Measurements from ENCODE around the gene PHPT1.

DNA sequence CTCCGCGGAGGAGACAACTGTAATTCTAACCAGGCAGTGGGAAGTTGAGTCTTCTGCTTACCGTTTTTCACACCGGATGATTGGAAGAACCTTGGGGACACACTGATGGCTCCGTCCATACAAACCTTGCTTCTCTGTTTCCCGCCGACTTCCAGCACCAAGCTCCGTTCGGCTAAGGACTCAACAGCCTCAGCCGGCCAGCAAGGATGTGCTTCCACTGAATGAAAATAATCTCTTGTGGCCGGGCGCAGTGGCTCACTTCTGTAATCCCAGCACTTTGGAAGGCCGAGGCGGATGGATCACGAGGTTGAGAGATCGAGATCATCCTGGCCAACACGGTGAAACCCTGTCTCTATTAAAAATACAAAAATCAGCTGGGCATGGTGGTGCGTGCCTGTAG lies 18.7 kb downstream of the PHPT1 start:
- TF ChIP-seq, protein P1, sequence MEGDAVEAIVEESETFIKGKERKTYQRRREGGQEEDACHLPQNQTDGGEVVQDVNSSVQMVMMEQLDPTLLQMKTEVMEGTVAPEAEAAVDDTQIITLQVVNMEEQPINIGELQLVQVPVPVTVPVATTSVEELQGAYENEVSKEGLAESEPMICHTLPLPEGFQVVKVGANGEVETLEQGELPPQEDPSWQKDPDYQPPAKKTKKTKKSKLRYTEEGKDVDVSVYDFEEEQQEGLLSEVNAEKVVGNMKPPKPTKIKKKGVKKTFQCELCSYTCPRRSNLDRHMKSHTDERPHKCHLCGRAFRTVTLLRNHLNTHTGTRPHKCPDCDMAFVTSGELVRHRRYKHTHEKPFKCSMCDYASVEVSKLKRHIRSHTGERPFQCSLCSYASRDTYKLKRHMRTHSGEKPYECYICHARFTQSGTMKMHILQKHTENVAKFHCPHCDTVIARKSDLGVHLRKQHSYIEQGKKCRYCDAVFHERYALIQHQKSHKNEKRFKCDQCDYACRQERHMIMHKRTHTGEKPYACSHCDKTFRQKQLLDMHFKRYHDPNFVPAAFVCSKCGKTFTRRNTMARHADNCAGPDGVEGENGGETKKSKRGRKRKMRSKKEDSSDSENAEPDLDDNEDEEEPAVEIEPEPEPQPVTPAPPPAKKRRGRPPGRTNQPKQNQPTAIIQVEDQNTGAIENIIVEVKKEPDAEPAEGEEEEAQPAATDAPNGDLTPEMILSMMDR (IDR thresholded peaks at IDR 0.05; ENCODE audit: poor library complexity): no peak
- no peak for TF ChIP-seq EZH2 (IDR thresholded peaks at IDR 0.05; ENCODE audit: borderline replicate concordance)

Data from hepatocyte (in vitro differentiated cells).